ENCODE results near the gene DNAJC16.

Gene DNAJC16

GRCh38 chr1:15540186-15540585 lies 13.5 kb downstream of the DNAJC16 start:
- no peak for DNase-seq (ENCODE audit: low read depth in 2 of 2)

GRCh38 chr1:15541231-15541792 lies 14.7 kb downstream of the DNAJC16 start:
- DNase-seq (ENCODE audit: low read depth in 2 of 2) = no peak

DNA sequence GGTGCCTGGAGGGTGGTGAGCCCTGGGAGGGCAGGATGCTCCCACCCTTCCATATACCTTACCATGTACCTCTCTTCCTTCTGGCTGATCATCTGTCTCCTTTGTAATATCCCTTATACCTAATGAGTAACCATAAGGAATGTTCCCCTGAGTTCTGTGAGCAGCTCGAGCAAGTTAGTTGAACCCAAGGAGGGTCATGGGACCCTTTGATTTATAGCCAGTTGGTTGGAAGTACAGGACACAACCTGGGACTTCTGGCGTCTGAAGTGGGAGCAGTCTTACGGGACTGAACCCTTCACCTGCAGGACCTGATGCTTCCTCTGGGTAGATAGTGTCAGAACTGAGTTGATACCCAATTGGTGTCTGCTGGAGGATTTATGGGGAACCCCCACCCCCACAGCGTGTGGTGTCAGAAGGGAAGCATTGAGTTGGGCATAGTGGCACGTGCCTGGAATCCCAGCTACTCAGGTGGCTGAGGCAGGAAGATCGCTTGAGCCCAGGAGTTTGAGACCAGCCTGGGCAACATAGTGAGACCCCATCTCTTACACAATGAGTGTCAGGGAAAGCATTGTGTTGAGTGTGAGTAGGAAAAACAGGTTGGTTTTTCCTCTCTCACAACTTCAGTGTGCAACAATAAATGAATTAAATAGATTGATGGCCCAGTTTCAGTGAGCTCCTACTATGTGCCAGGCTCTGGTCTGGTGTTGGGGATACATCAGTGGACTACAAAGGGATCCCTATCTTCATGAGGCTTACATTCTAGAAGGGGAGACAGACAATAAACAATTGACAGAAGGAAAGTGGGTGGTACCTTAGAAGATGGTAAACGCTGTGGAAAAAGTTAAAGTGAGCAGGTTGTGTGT lies 16.0 kb downstream of the DNAJC16 start:
- no peak for DNase-seq (ENCODE audit: low read depth in 2 of 2)

- DNase-seq (ENCODE audit: low read depth in 2 of 2) = no peak
Measured at GRCh38 chr1:15543251-15543588, 16.6 kb downstream of the DNAJC16 start.

- no peak for DNase-seq (ENCODE audit: low read depth in 2 of 2)
Measured at GRCh38 chr1:15543589-15544568, 17.2 kb downstream of the DNAJC16 start.

GRCh38 chr1:15546641-15547040 lies 20.0 kb downstream of the DNAJC16 start:
- DNase-seq (ENCODE audit: low read depth in 2 of 2) = no peak

DNA sequence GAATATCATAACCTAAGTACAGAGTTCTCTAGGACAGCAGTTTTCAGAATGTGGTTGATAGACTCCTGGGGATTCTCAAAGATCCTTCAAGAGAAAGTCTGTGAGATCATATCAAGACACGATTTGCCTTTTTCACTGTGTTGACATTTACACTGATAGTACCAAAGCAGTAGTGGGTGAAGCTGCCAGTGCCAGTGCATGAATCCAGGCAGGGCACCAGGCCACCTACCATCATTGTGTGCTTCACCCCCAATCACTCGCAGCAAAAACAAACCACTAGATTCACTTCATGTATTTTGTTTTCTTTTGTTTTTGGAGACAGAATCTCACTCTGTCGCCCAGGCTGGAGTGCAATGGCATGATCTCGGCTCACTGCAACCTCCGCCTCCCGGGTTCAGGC lies 23.9 kb downstream of the DNAJC16 start:
- DNase-seq (ENCODE audit: low read depth in 2 of 2) = no peak

GRCh38 chr1:15557008-15557407 lies 30.4 kb downstream of the DNAJC16 start:
- no peak for DNase-seq (ENCODE audit: low read depth in 2 of 2)

DNA sequence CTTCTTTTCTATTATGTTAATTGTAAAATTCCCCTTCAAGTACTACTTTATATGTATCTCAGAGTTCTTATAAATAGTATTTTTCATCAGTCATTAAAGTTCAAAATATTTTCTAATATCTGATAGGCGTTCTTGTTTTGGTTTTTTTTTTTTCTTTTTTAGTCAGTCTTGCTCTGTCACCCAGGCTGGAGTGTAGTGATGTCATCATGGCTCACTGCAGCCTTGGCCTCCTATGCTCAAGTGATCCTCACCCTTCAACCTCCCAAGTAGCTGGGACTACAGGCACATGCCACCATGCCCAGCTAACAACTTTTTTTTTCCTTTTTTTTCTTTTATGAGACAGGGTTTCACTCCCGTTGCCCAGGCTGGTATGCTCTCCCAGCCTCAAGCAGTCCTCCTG lies 30.9 kb downstream of the DNAJC16 start:
- no peak for DNase-seq (ENCODE audit: low read depth in 2 of 2)

DNA sequence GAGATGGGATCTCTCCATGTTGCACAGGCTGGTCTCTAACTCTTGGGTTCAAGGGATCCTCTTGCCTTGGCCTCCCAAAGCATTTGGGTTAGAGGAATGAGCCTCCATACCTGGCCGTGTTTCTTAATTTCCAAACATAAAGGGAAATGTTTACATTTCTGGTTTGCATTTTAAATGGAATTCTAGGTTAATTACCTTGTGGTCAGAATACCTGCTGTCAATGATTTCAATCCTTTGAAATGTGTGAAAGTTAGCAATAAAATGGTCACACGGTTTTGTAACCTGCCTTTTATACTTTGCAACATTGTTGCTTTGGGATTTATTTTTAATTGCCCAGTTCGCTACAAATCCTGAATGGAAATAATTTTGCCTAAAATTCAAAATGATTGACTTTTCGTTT lies 31.9 kb downstream of the DNAJC16 start:
- DNase-seq (ENCODE audit: low read depth in 2 of 2) = no peak

- DNase-seq (ENCODE audit: low read depth in 2 of 2) = no peak
Measured at GRCh38 chr1:15559189-15559810, 32.7 kb downstream of the DNAJC16 start.

DNA sequence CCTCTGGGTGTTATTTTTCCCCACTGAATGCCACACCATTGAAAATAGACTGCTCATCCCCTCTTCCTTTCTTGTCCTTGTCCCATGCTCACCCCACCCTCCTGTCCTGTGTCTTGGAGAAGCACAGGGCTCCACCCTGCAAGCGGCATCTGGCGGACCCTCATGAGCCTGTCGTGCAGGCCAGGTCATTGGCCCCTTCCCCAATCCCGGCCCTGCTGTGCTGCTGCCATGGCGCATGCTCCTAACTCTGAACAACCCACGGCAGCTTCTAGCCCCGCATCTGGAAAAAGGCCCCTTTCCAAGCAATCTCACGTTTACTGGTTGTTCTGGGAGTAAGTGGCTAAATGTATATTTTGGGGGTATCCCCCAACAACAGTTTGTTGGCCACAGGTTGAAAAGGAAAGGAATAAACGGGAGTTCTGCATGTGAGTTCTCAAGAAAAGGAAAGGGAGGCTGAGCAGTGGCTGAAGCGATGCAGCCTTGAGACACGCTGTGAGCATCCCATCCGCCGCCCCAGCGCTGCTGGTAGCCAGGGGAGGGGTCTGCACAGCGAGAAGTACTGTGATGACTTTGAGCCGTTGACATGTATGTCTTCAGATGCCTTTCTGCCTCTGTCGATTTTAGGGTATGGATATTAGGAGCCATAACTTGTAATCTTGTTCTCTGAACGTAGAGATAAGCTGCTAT lies 41.9 kb downstream of the DNAJC16 start:
- no peak for DNase-seq (ENCODE audit: low read depth in 2 of 2)

- no peak for DNase-seq (ENCODE audit: low read depth in 2 of 2)
Measured at GRCh38 chr1:15570861-15571260, 44.2 kb downstream of the DNAJC16 start.

DNA sequence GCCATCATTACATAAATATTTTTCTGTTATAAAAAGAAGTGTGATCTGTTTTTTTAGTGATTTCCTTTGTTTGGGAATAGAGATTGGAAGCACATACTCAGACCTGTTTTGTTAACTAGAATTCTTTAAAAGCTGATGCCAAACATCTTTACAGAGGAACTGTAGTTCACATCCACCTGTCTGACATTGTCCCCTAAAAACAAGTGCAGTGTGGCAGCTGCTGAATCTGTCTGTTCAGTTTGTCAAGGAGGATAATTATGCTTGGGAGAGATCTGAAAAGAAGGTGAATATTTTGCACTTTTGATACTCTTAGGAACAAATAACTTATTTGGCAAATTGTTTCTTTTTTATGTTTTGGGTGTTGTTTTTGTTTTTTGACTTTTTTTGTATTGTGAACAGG lies 44.6 kb downstream of the DNAJC16 start:
- no peak for DNase-seq (ENCODE audit: low read depth in 2 of 2)

DNA sequence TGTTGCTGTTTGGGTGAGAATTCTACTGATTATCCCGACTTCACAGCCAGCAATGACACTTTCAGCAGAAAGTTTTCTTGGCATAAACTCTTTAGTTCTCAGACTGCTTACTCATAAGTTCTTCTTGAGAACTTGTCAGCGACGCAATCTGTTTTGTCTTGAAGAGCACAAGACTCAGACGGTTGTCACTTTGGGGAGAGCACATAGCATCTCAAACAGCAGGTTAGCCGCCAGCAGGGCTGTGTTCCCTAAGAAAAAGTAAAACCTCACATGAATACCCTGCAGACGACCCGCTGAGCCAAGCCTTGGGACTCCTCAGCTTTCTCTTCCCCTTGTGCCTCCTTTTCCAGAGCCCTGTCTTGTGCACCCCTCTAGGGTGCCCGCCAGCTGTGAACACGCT lies 46.8 kb downstream of the DNAJC16 start:
- DNase-seq (ENCODE audit: low read depth in 2 of 2) = no peak

GRCh38 chr1:15574741-15575140 lies 48.1 kb downstream of the DNAJC16 start:
- DNase-seq (ENCODE audit: low read depth in 2 of 2) = no peak

GRCh38 chr1:15575549-15576150 lies 49.0 kb downstream of the DNAJC16 start:
- DNase-seq (ENCODE audit: low read depth in 2 of 2) = no peak

- DNase-seq (ENCODE audit: low read depth in 2 of 2) = no peak
Measured at GRCh38 chr1:15577691-15578090, 51.0 kb downstream of the DNAJC16 start.

DNA sequence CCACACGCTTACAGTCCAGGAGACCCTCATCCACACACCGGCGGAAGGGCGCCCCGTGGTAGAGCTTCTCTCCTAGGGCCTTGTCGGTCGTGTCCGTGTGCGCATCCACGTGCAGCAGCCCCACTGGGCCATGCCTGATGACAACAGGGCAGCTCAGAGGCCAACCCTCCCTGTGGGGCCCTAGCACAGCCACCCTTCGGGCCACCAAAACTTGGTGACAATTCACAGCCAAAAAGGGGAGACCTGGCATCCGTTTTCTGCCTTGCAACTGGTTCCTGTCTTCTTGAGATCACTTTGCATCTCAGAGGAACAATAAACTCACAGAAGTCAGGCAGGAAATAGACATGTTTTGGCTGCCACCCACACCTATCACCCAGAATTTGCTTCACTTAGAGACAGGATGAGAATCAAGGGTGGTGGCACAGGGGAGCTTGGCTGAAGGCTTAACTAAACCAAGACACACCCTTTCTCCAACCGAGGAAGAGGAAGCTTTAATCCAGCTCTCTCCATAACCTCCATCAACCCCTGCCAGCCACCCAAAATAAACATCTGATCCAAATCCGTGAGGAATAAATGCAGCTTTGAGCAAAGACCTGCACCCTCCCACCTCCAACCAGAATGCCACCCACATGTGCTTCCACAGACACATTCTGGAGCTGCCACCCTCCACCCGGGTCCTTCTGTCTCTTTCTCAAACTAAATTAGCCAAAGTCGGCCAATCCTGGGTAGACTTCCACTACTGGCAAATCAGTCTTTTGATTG lies 52.5 kb downstream of the DNAJC16 start:
- no peak for DNase-seq (ENCODE audit: low read depth in 2 of 2)

GRCh38 chr1:15579683-15580047 lies 53.0 kb downstream of the DNAJC16 start:
- DNase-seq (ENCODE audit: low read depth in 2 of 2) = no peak

All from stimulated activated CD8-positive, alpha-beta memory T cell treated with anti-CD3 and anti-CD28 coated beads, Interleukin-15, amount 100 ng/mL, for 4 hours (primary cell).